ENCODE data around the gene MEPCE. TPM values are rescaled to one million over a fixed set of nuclear protein-coding genes. Genes with fewer than 3 reads are reported as not detected.

Gene MEPCE
- total RNA-seq, 2 experiments from 2014 or later: 44.2 to 65.6 TPM

GRCh38 chr7:100464210-100464660 is 34.6 kb downstream of the MEPCE start, which contains the start of gene SPACDR:
Gene SPACDR (minus strand): TSS chr7:100464260. CDS start chr7:100464025, 235 bp downstream.
- peaks cover 26% of the 10 kb centered on the region for H3K36me3 ChIP-seq (ENCODE audit: insufficient read depth, low read length)
- no peaks in the 10 kb centered on the region for H3K9me3 ChIP-seq (ENCODE audit: low read length)
- no peaks in the 10 kb centered on the region for H3K79me2 ChIP-seq (ENCODE audit: insufficient read depth, low read depth, low read length)
- no peak within 1 kb of the TSS for H2AFZ ChIP-seq (ENCODE audit: low read length)
- H3K27ac ChIP-seq (ENCODE audit: low read depth, low read length, poor library complexity, severe bottlenecking): no peak within 1 kb of the TSS
- H3K4me1 ChIP-seq (ENCODE audit: insufficient read depth, low read length, poor library complexity, severe bottlenecking): no peaks in the 10 kb centered on the region
- CTCF ChIA-PET (ENCODE audit: unreplicated experiment): no interaction called here
- TF ChIP-seq, protein P1, sequence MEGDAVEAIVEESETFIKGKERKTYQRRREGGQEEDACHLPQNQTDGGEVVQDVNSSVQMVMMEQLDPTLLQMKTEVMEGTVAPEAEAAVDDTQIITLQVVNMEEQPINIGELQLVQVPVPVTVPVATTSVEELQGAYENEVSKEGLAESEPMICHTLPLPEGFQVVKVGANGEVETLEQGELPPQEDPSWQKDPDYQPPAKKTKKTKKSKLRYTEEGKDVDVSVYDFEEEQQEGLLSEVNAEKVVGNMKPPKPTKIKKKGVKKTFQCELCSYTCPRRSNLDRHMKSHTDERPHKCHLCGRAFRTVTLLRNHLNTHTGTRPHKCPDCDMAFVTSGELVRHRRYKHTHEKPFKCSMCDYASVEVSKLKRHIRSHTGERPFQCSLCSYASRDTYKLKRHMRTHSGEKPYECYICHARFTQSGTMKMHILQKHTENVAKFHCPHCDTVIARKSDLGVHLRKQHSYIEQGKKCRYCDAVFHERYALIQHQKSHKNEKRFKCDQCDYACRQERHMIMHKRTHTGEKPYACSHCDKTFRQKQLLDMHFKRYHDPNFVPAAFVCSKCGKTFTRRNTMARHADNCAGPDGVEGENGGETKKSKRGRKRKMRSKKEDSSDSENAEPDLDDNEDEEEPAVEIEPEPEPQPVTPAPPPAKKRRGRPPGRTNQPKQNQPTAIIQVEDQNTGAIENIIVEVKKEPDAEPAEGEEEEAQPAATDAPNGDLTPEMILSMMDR (conservative IDR thresholded peaks at IDR 0.05; ENCODE audit: low read length): no peak
- no peak for TF ChIP-seq EZH2phosphoT487 (IDR thresholded peaks at IDR 0.05; ENCODE audit: borderline replicate concordance, low read depth, low read length)
- no TSS peak for BruUV-seq (replicated peaks)
- no peaks in the 10 kb centered on the region for H3K9me2 ChIP-seq (ENCODE audit: insufficient read depth, low read length)
- no peak within 1 kb of the TSS for H3K4me2 ChIP-seq (ENCODE audit: low read length)
- DNase-seq (ENCODE audit: low spot score): no peak
- intact Hi-C loops (cut with micrococcal nuclease; ENCODE audit: unreplicated experiment): no loop called here
- H4K20me1 ChIP-seq (ENCODE audit: insufficient read depth, low read length): no peaks in the 10 kb centered on the region
- POLR2A ChIA-PET: interaction anchor here (0.6 kb wide), 2 partner anchors 31 to 110 kb away, joined by 3 read pairs; no protein-coding TSS in a partner anchor
- no peak within 1 kb of the TSS for H3K4me3 ChIP-seq (ENCODE audit: low read depth, low read length, poor library complexity, severe bottlenecking)

DNA sequence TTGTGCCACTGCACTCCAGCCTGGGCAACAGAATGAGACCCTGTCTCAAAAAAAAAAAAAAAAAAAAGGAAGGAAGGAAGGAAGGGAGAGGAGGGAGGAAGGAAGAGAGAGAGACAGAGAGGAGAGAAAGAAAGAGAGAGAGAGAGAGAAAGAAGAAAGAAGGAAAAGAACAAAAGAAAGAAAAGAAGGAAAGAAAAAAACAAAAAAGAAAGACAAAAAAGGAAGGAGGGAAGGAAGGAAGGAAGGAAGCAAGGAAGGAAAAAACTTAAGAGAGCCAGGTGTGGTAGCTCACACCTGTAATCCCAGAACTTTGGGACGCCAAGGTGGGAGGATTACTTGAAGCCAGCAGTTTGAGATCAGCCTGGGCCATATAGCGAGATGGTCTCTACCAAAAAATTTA is 35.2 kb downstream of the MEPCE start:
- Histone ChIP-seq H4K20me1 (ENCODE audit: insufficient read depth, low read length) (no peaks in the 10 kb centered on the region), H3K79me2 (ENCODE audit: insufficient read depth, low read depth, low read length) (no peaks in the 10 kb centered on the region), H3K4me1 (ENCODE audit: insufficient read depth, low read length, poor library complexity, severe bottlenecking) (peaks cover 5% of the 10 kb centered on the region), H3K4me3 (ENCODE audit: low read depth, low read length, poor library complexity, severe bottlenecking) (no peak overlapping the region), H3K27ac (ENCODE audit: low read depth, low read length, poor library complexity, severe bottlenecking) (no peak overlapping the region), H3K9me2 (ENCODE audit: insufficient read depth, low read length) (no peaks in the 10 kb centered on the region), H3K36me3 (ENCODE audit: insufficient read depth, low read length) (peaks cover 26% of the 10 kb centered on the region), H3K9me3 (ENCODE audit: low read length) (no peaks in the 10 kb centered on the region), H3K4me2 (ENCODE audit: low read length) (no peak overlapping the region), H2AFZ (ENCODE audit: low read length) (no peak overlapping the region)
- BruUV-seq (replicated peaks): no TSS peak
- no peak for TF ChIP-seq EZH2phosphoT487 (IDR thresholded peaks at IDR 0.05; ENCODE audit: borderline replicate concordance, low read depth, low read length)
- TF ChIP-seq, protein P1 (conservative IDR thresholded peaks at IDR 0.05; ENCODE audit: low read length): no peak
- intact Hi-C loops (cut with micrococcal nuclease; ENCODE audit: unreplicated experiment): no loop called here
- POLR2A ChIA-PET: interaction anchor here (0.6 to 1.1 kb wide), 3 partner anchors 15 to 110 kb away, joined by 3 to 4 read pairs (median 3); no protein-coding TSS in a partner anchor
- DNase-seq (ENCODE audit: low spot score): no peak
- CTCF ChIA-PET (ENCODE audit: unreplicated experiment): no interaction called here

GRCh38 chr7:100465299-100465698 is 35.7 kb downstream of the MEPCE start:
- Histone ChIP-seq H3K9me3 (ENCODE audit: low read length) (no peaks in the 10 kb centered on the region), H3K4me1 (ENCODE audit: insufficient read depth, low read length, poor library complexity, severe bottlenecking) (peaks cover 5% of the 10 kb centered on the region), H2AFZ (ENCODE audit: low read length) (no peak overlapping the region), H3K9me2 (ENCODE audit: insufficient read depth, low read length) (no peaks in the 10 kb centered on the region), H3K79me2 (ENCODE audit: insufficient read depth, low read depth, low read length) (no peaks in the 10 kb centered on the region), H3K27ac (ENCODE audit: low read depth, low read length, poor library complexity, severe bottlenecking) (no peak overlapping the region), H3K4me2 (ENCODE audit: low read length) (no peak overlapping the region), H3K36me3 (ENCODE audit: insufficient read depth, low read length) (peaks cover 23% of the 10 kb centered on the region), H3K4me3 (ENCODE audit: low read depth, low read length, poor library complexity, severe bottlenecking) (no peak overlapping the region), H4K20me1 (ENCODE audit: insufficient read depth, low read length) (no peaks in the 10 kb centered on the region)
- TF ChIP-seq, protein P1 (conservative IDR thresholded peaks at IDR 0.05; ENCODE audit: low read length): no peak
- no peak for TF ChIP-seq EZH2phosphoT487 (IDR thresholded peaks at IDR 0.05; ENCODE audit: borderline replicate concordance, low read depth, low read length)
- no TSS peak for BruUV-seq (replicated peaks)
- CTCF ChIA-PET (ENCODE audit: unreplicated experiment): interaction anchor here (1.0 kb wide), 1 partner anchor 121 kb away, joined by 4 read pairs; the partner anchor contains the start of genes FBXO24 and LRCH4
- intact Hi-C loops (cut with micrococcal nuclease; ENCODE audit: unreplicated experiment): no loop called here
- POLR2A ChIA-PET: interaction anchor here (1.1 kb wide), 1 partner anchor 14 kb away, joined by 4 read pairs; no protein-coding TSS in a partner anchor
- DNase-seq (ENCODE audit: low spot score): no peak

Data from OCI-LY7 (cell line).